OCI-LY1 (cell line): Measurements from ENCODE around the gene CNTNAP2.

Experiments
- H2AFZ ChIP-seq: fragments of 200-600 bp; sonication (generic), shearing (Covaris generic); 2 replicates; pipeline ENCODE4 v1.6.0; 2014; ENCODE audit warnings: antibody characterized with exemption, mild to moderate bottlenecking, low read length
- H3F3A ChIP-seq: fragments of 200-600 bp; sonication (generic), shearing (Covaris generic); 2 replicates; pipeline ENCODE4 v1.6.0; 2014; ENCODE audit warnings: mild to moderate bottlenecking, antibody characterized with exemption, low read length, moderate library complexity; ENCODE audit not compliant: insufficient read depth
- H3K27ac ChIP-seq: fragments of 200-600 bp; sonication (generic); 2 replicates; pipeline ENCODE4 v1.5.1; 2014; ENCODE audit warnings: low read length, mixed run types, mild to moderate bottlenecking, low read depth; ENCODE audit not compliant: poor library complexity, severe bottlenecking
- H3K27me3 ChIP-seq: fragments of 200-600 bp; sonication (generic); 2 replicates; pipeline ENCODE4 v1.6.0; 2014; ENCODE audit warnings: antibody characterized with exemption, mild to moderate bottlenecking, low read length, moderate library complexity; ENCODE audit not compliant: insufficient read depth
- H3K36me3 ChIP-seq: fragments of 200-600 bp; sonication (generic); 2 replicates; pipeline ENCODE4 v1.6.1; 2014; ENCODE audit warnings: mild to moderate bottlenecking, antibody characterized with exemption, low read length, moderate library complexity, mixed read lengths; ENCODE audit not compliant: insufficient read depth
- H3K4me1 ChIP-seq: fragments of 200-600 bp; sonication (generic); 2 replicates; pipeline ENCODE4 v1.5.1; 2014; ENCODE audit warnings: mild to moderate bottlenecking, low read length, moderate library complexity; ENCODE audit not compliant: insufficient read depth, severe bottlenecking
- H3K4me2 ChIP-seq: fragments of 200-600 bp; sonication (generic), shearing (Covaris generic); 2 replicates; pipeline ENCODE4 v1.6.1; 2014; ENCODE audit warnings: low read length
- H3K4me3 ChIP-seq: fragments of 200-600 bp; sonication (generic); 2 replicates; pipeline ENCODE4 v1.5.1; 2014; ENCODE audit warnings: low read length, low read depth, mild to moderate bottlenecking, mixed read lengths; ENCODE audit not compliant: poor library complexity, severe bottlenecking
- H3K79me2 ChIP-seq: fragments of 200-600 bp; shearing (Covaris generic); 2 replicates; pipeline ENCODE4 v1.6.1; 2016; ENCODE audit warnings: mixed run types, low read length, mixed read lengths; ENCODE audit not compliant: insufficient read depth
- H3K9ac ChIP-seq: fragments of 200-600 bp; sonication (generic), shearing (Covaris generic); 2 replicates; pipeline ENCODE4 v1.6.1; 2014; ENCODE audit warnings: mild to moderate bottlenecking, low read length, mixed read lengths
- H3K9me2 ChIP-seq: fragments of 200-600 bp; sonication (generic), shearing (Covaris generic); 2 replicates; pipeline ENCODE4 v1.6.1; 2014; ENCODE audit warnings: low read depth, mild to moderate bottlenecking, low read length, mixed read lengths
- H3K9me3 ChIP-seq: fragments of 200-600 bp; shearing (Covaris generic); 2 replicates; pipeline ENCODE4 v1.6.1; 2014; ENCODE audit warnings: low read length, mixed read lengths
- H4K20me1 ChIP-seq: fragments of 200-600 bp; sonication (generic), shearing (Covaris generic); 2 replicates; pipeline ENCODE4 v1.6.0; 2016; ENCODE audit warnings: mild to moderate bottlenecking, low read length; ENCODE audit not compliant: insufficient read depth
- CTCF ChIP-seq: fragments of 200-600 bp; sonication (generic), shearing (Covaris generic); IDR thresholded peaks from 2 replicates; pipeline ENCODE4 v1.5.1; 2017; ENCODE audit warnings: mild to moderate bottlenecking, antibody characterized with exemption, low read length, moderate library complexity, mixed read lengths
- EZH2 ChIP-seq: fragments of 200-600 bp; sonication (generic), shearing (Covaris generic); IDR thresholded peaks from 2 replicates; pipeline ENCODE4 v1.8.0; 2017; ENCODE audit warnings: borderline replicate concordance, mixed run types, mild to moderate bottlenecking, antibody characterized with exemption, low read length, moderate library complexity, mixed read lengths

The CNTNAP2 gene

DNA sequence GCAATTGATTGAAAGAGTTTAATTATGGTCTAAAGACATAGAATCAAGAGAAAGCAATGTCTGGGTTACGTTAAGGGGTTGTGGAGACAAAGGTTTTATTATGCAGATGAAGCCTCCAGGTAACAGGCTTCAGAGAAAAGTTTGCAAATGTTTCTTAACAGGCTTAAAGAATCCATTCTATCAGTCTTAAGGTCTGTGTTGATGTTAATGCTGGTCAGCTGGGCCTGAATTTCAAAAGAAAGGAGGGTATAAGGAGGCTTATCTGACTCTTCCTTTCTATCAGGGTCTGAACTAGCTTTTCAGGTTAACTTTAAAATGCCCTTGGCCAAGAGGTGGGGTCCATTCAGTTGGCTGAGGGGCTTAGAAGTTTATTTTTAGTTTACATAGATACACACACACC, 1469.5 kb downstream of the CNTNAP2 start:
- no peak overlapping the region for H3K9ac ChIP-seq
- no peaks in the 10 kb centered on the region for H3K79me2 ChIP-seq
- H3K36me3 ChIP-seq, result no peaks in the 10 kb centered on the region
- TF ChIP-seq EZH2 (no peak), CTCF (no peak)
- no peak overlapping the region for H3K4me3 ChIP-seq
- no peaks in the 10 kb centered on the region for H4K20me1 ChIP-seq
- no peaks in the 10 kb centered on the region for H3K27me3 ChIP-seq
- no peak overlapping the region for H3K27ac ChIP-seq
- H3F3A ChIP-seq, result no peaks in the 10 kb centered on the region
- H3K4me1 ChIP-seq, result no peaks in the 10 kb centered on the region
- 0 out of 2 replicates have a peak, but pooled peaks cover 3% of the 10 kb centered on the region for H3K9me3 ChIP-seq
- H3K4me2 ChIP-seq, result no peak overlapping the region
- no peak overlapping the region for H2AFZ ChIP-seq
- H3K9me2 ChIP-seq, result no peaks in the 10 kb centered on the region

- Histone ChIP-seq H3K36me3 (no peaks in the 10 kb centered on the region), H3K4me1 (no peaks in the 10 kb centered on the region), H3K4me3 (no peak overlapping the region), H4K20me1 (no peaks in the 10 kb centered on the region), H3K27me3 (no peaks in the 10 kb centered on the region), H3K27ac (no peak overlapping the region), H3K9me2 (no peaks in the 10 kb centered on the region), H3K9me3 (0 out of 2 replicates have a peak, but pooled peaks cover 3% of the 10 kb centered on the region), H3F3A (no peaks in the 10 kb centered on the region), H2AFZ (no peak overlapping the region), H3K4me2 (no peak overlapping the region), H3K79me2 (no peaks in the 10 kb centered on the region), H3K9ac (no peak overlapping the region)
- TF ChIP-seq CTCF (no peak), EZH2 (no peak)
These were observed 1469.9 kb downstream of the CNTNAP2 start for GRCh38 chr7:147586526-147586925.

- Histone ChIP-seq H3F3A (no peaks in the 10 kb centered on the region), H4K20me1 (no peaks in the 10 kb centered on the region), H3K27me3 (no peaks in the 10 kb centered on the region), H3K4me3 (no peak overlapping the region), H2AFZ (no peak overlapping the region), H3K4me1 (no peaks in the 10 kb centered on the region), H3K27ac (no peak overlapping the region), H3K9me2 (no peaks in the 10 kb centered on the region), H3K79me2 (no peaks in the 10 kb centered on the region), H3K4me2 (no peak overlapping the region), H3K9me3 (0 out of 2 replicates have a peak, but pooled peaks cover 3% of the 10 kb centered on the region), H3K9ac (no peak overlapping the region), H3K36me3 (no peaks in the 10 kb centered on the region)
- TF ChIP-seq CTCF (no peak), EZH2 (no peak)
These were observed 1476.9 kb downstream of the CNTNAP2 start for GRCh38 chr7:147593271-147594057.
